Measurements from ENCODE around the gene NAV3.

DNA sequence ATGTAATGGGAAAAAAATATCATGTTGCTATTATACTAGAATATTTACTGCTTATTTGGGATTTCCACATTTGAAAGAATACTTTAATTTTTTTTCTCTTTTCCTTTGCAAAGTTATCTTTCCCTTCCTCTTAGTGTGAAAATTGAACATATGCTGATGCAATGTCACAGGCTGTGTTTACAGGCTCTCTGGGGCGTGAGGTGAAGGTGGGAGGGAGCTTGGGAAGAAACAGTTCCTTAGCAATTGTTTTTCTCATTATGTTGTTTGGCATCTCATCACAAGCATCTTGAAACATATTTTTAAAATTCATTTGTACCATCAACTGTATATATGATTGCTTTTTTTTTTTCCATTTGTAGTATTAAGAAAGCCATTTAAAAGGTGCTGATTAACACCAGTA lies 47.9 kb upstream of the NAV3 start:
- TF ChIP-seq ARNT (IDR thresholded peaks at IDR 0.05), result no peak
- no peak for TF ChIP-seq ZNF121 (CRISPR knock-in tag; conservative IDR thresholded peaks at IDR 0.05)
- no peak for TF ChIP-seq YY1 (IDR thresholded peaks at IDR 0.05; ENCODE audit: borderline replicate concordance in 1 of 3, control insufficient read depth in 1 of 3, extremely low read depth in 1 of 3, insufficient read depth in 3 of 3, insufficient read length in 1 of 3, insufficient replicate concordance in 2 of 3, low read depth in 1 of 3, low read length in 2 of 3)
- TF ChIP-seq ZBTB7A (IDR thresholded peaks at IDR 0.05; ENCODE audit: borderline replicate concordance, control insufficient read depth, low read depth, low read length), result no peak
- TF ChIP-seq ZBTB2 (IDR thresholded peaks at IDR 0.05), result no peak
- TF ChIP-seq POLR2A (conservative IDR thresholded peaks at IDR 0.05), result no peak
- TF ChIP-seq TARDBP (IDR thresholded peaks at IDR 0.05), result no peak
- no peak for TF ChIP-seq POLR2AphosphoS5 (IDR thresholded peaks at IDR 0.05; ENCODE audit: control insufficient read depth, insufficient read depth, low read depth, low read length)
- no peak for TF ChIP-seq POLR2AphosphoS2 (IDR thresholded peaks at IDR 0.05; ENCODE audit: low read length)
- TF ChIP-seq KDM5B (IDR thresholded peaks at IDR 0.05; ENCODE audit: insufficient replicate concordance, low read depth, low read length), result no peak
